ENCODE results near the gene PIEZO1. TPM values are rescaled to one million over a fixed set of nuclear protein-coding genes. Genes with fewer than 3 reads are reported as not detected.

PIEZO1 gene
- total and polyA plus RNA-seq, 9 of the 15 experiments (the other 6 are each of a cell fraction or from before 2014, with no cell fraction given), result 3.6 to 432 (median 131) TPM

DNA sequence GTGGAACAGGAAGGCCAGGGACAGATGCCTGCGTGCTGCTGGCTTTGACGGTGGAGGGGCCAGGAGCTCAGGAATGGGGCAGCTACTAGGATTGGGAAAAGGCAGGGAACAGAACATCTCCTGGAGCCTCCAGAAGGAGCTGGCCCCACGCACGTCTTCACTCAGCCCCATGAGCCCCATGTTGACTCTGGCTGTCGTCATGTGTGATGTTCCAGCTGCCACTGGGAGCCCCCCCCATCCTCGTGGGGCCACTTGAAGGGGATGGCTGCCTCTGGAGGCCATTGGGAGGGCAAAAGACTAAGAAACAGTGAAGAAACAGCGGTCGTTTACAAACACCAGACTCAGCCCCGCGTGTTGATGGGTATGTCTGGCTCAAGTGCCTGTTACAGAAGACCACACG, 45.2 kb upstream of the PIEZO1 start:
- no peak overlapping the region; a peak in 1 of 4 replicates for H3K9ac ChIP-seq (ENCODE audit: insufficient read depth in 1 of 2, low read depth in 2 of 2, low read length in 2 of 2)
- intact Hi-C loops (cut with micrococcal nuclease) (no loop called here), in situ Hi-C loops (cut with MboI) (no loop called here)
- H3K36me3 ChIP-seq (ENCODE audit: control insufficient read depth, insufficient read depth, low read length), result no peaks in the 10 kb centered on the region
- peaks cover 0 to 50% of the 10 kb centered on the region in 2 experiments; a peak in 2 of 5 replicates for H3K4me1 ChIP-seq (replicated peaks in 1 of 2; ENCODE audit: control insufficient read depth in 2 of 2, insufficient read depth in 2 of 2, low read length in 2 of 2)
- no peaks in the 10 kb centered on the region for H3K9me3 ChIP-seq (replicated peaks; ENCODE audit: control insufficient read depth, insufficient read depth, low read depth, low read length)
- H4K20me1 ChIP-seq (replicated peaks; ENCODE audit: control insufficient read depth, insufficient read depth, low read length), result no peaks in the 10 kb centered on the region; the same call in 1 of the 2 replicates
- H3K27ac ChIP-seq (ENCODE audit: extremely low read depth, low read depth, low read length), result no peak overlapping the region
- DNase-seq (ENCODE audit: extremely low read depth in 1 of 4, low spot score in 3 of 4) (no peak), FAIRE-seq (no peak), ATAC-seq (no peak; the same call in 2 of the 3 replicates)
- POLR2A ChIA-PET, result interaction anchor here (1.5 kb wide), 1 partner anchor 10 kb away, joined by 6 read pairs; no protein-coding TSS in a partner anchor
- no peaks in the 10 kb centered on the region for H3K79me2 ChIP-seq (ENCODE audit: control insufficient read depth, insufficient read depth, low read length)
- H3K4me3 ChIP-seq, result no peak overlapping the region
- CTCF ChIA-PET (ENCODE audit: low intra/inter-chr PET ratio), result no interaction called here
- no peak overlapping the region for H3K4me2 ChIP-seq (ENCODE audit: insufficient read depth, low read length)
- no TSS peak for BruUV-seq (replicated peaks)
- H3K27me3 ChIP-seq (ENCODE audit: control insufficient read depth in 2 of 2, insufficient read depth in 2 of 2, low read length in 2 of 2), result no peaks in the 10 kb centered on the region
- H2AFZ ChIP-seq (ENCODE audit: low read depth, low read length), result no peak overlapping the region
- 49% methylated on average over 11 of the region's 11 CpGs for WGBS (ENCODE audit: insufficient coverage, low coverage, missing lambda C conversion rate)
- no peaks in the 10 kb centered on the region for H3K9me1 ChIP-seq (ENCODE audit: control insufficient read depth, insufficient read depth, low read length)
- TF ChIP-seq EWSR1 (IDR thresholded peaks at IDR 0.05; ENCODE audit: borderline replicate concordance, low read depth, partially characterized antibody) (no peak), HDAC2 (IDR thresholded peaks at IDR 0.05) (no peak), ZNF384 (IDR thresholded peaks at IDR 0.05; ENCODE audit: low read depth, low read length) (no peak), NFIC (IDR thresholded peaks at IDR 0.05) (no peak), HMGN3 (IDR thresholded peaks at IDR 0.05; ENCODE audit: borderline replicate concordance, extremely low read depth, insufficient read length, low read depth, low read length) (no peak), KHSRP (IDR thresholded peaks at IDR 0.05) (no peak), NFXL1 (CRISPR knock-in tag; IDR thresholded peaks at IDR 0.05) (no peak), CBFA2T3 (IDR thresholded peaks at IDR 0.05) (no peak), SIRT6 (IDR thresholded peaks at IDR 0.05; ENCODE audit: low read depth, low read length) (no peak), ZBTB17 (CRISPR knock-in tag; IDR thresholded peaks at IDR 0.05) (no peak)
- TF ChIP-seq, protein P1, sequence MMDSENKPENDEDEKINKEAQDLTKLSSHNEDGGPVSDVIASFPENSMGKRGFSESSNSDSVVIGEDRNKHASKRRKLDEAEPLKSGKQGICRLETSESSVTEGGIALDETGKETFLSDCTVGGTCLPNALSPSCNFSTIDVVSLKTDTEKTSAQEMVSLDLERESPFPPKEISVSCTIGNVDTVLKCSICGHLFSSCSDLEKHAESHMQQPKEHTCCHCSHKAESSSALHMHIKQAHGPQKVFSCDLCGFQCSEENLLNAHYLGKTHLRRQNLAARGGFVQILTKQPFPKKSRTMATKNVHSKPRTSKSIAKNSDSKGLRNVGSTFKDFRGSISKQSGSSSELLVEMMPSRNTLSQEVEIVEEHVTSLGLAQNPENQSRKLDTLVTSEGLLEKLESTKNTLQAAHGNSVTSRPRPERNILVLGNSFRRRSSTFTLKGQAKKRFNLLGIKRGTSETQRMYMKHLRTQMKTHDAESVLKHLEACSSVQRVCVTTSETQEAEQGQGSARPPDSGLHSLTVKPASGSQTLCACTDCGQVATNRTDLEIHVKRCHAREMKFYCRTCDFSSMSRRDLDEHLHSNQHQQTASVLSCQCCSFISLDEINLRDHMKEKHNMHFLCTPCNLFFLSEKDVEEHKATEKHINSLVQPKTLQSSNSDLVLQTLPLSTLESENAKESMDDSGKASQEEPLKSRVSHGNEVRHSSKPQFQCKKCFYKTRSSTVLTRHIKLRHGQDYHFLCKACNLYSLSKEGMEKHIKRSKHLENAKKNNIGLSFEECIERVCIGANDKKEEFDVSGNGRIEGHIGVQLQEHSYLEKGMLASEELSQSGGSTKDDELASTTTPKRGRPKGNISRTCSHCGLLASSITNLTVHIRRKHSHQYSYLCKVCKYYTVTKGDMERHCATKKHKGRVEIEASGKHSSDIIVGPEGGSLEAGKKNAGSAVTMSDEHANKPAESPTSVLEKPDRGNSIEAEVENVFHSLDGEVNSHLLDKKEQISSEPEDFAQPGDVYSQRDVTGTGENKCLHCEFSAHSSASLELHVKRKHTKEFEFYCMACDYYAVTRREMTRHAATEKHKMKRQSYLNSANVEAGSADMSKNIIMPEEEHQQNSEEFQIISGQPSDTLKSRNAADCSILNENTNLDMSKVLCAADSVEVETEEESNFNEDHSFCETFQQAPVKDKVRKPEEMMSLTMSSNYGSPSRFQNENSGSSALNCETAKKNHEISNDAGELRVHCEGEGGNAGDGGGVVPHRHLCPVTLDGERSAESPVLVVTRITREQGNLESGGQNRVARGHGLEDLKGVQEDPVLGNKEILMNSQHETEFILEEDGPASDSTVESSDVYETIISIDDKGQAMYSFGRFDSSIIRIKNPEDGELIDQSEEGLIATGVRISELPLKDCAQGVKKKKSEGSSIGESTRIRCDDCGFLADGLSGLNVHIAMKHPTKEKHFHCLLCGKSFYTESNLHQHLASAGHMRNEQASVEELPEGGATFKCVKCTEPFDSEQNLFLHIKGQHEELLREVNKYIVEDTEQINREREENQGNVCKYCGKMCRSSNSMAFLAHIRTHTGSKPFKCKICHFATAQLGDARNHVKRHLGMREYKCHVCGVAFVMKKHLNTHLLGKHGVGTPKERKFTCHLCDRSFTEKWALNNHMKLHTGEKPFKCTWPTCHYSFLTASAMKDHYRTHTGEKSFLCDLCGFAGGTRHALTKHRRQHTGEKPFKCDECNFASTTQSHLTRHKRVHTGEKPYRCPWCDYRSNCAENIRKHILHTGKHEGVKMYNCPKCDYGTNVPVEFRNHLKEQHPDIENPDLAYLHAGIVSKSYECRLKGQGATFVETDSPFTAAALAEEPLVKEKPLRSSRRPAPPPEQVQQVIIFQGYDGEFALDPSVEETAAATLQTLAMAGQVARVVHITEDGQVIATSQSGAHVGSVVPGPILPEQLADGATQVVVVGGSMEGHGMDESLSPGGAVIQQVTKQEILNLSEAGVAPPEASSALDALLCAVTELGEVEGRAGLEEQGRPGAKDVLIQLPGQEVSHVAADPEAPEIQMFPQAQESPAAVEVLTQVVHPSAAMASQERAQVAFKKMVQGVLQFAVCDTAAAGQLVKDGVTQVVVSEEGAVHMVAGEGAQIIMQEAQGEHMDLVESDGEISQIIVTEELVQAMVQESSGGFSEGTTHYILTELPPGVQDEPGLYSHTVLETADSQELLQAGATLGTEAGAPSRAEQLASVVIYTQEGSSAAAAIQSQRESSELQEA (IDR thresholded peaks at IDR 0.05; ENCODE audit: low read depth), result no peak
- TF ChIP-seq, protein P2, sequence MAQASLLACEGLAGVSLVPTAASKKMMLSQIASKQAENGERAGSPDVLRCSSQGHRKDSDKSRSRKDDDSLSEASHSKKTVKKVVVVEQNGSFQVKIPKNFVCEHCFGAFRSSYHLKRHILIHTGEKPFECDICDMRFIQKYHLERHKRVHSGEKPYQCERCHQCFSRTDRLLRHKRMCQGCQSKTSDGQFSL (CRISPR knock-in tag; IDR thresholded peaks at IDR 0.05), result peak; percentile 78
- TF ChIP-seq, protein P2 (tag; IDR thresholded peaks at IDR 0.05), result no peak
- TF ChIP-seq, protein P3, sequence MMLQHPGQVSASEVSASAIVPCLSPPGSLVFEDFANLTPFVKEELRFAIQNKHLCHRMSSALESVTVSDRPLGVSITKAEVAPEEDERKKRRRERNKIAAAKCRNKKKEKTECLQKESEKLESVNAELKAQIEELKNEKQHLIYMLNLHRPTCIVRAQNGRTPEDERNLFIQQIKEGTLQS (IDR thresholded peaks at IDR 0.05), result no peak
- TF ChIP-seq, protein P3 (CRISPR knock-in tag; conservative IDR thresholded peaks at IDR 0.05), result no peak
